ENCODE measurements around the gene PDXK.

PDXK gene

DNA sequence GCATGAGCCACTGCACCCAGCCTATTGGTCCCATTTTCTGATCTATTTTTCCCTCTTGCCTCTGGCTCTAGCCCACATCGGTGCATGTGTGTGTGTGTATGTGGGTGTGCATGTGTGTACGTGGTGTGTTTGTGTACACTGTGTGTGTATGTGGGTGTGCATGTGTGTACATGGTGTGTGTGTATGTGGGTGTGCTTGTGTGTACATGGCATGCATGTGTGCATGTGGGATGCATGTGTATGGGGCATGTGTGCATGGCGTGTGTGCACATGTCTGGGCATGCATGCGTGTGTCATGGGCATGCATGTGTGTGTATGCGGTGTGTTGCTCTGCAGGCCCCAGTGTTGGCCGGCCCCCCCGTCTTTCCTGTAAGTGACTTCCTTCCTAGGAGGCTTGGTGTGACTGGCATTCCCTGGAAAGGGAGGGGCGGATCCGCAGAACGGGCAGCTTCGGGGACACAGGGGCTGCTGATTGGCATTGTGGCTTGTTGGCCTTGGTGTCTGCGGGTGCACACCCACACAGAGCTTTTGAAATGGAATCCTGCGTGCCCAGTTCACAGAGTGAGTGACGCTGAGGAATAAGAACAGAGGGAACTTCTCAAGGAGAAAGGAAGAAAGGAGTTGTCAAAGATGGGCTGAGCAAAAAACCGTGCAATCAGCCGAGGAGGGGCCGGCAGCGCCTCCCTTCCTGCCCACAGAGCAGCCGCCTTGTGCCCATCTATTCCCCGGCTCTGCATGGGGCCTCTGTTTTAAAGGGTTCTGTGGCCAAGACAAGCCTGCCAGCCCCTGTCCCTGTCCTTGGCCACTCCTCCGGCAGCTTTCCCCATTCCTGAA is 8.0 kb downstream of the PDXK start:
- DNase-seq: no peak

DNA sequence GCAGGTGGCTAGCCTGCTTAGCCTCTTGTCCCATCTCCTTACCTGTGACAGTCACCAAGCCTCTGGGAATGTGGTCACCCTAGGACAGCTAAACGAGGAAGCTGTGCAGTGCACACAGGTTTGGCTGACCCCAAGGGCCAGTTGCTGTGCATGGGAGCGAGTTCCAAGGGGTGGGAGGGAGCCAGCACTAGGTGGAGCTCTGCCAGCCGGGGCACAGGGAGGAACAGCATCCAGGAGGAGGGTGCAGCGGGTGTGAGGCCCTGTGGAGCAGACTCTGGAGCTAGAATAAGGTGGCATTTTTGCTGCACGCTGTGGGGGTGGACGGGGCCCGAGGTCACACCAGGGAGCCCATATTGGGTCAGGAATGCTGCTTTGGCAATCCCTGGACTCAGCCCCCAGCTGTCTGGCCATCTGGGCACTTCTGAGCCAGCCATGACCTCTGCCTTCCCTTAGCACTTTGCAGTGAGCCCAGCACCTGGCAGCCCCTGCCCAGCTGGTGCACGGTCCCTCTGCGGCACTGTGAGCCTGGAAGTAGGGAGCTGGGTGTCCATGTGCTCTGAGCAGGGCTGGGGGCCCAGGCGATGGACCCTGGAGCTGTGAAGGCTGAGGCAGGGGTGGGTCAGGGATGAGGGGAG is 8.7 kb downstream of the PDXK start:
- peak; percentile 21 for DNase-seq

DNA sequence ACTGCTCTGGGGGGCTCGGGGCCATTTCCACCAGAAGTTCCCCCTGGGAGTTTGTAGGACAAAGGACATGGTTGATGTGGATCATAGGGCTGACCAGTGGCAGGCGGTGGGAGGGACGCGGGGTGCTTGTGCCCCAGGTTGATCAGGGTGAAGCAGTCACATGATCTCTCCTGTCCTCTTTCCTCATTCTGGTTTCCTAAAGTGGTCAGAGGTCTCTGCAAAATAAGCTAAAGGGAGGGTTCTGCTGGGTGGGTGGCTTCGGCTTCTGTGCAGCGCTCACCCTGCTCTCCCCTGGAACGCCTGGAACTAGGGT is 9.2 kb downstream of the PDXK start:
- DNase-seq: no peak

DNA sequence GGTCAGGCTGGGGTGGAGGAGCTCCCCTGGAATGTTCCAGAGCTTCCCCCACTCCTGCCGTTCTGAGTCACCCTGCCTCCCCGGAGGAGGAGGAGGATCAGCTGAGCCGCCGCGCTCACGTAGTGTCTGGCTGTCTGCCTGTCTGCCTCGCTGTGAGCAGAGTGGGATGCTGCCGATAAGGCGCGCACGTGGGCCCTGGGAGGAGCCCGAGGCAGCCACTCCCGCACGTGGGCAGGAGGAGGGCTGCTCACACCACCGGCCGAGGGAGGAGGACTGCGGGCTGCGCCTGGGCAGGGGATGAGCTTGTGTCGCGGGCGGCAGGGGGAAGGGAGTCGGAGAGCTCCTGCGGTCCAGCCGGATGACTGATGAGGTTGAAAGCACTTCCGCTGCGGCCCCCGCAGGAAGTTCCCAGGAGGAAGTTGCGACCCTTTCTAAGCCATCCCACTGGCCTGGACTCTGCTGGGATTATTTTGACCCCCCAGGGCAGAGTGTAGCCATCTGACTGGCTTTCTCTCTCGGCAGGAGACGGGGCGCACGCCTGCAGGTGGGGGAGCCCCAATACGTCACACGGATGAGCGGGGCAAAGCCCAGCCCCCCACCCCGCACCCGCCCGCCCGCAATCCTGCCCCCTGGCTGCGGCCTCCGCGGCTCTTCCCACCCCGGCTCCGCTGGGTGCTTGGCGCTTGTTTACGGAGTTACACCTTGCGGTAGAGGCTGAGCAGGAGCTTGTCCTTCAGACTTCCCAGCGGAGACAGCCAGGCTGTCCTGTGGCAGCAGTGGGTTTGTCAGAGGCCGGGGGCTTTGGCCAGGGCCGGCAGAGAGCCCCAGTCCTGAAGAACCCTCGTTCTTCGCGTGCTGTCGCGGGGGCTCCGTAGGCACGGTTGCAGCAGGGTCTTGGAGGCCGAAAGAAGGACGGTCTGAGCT is 9.8 kb downstream of the PDXK start:
- DNase-seq: peak; percentile 79

DNA sequence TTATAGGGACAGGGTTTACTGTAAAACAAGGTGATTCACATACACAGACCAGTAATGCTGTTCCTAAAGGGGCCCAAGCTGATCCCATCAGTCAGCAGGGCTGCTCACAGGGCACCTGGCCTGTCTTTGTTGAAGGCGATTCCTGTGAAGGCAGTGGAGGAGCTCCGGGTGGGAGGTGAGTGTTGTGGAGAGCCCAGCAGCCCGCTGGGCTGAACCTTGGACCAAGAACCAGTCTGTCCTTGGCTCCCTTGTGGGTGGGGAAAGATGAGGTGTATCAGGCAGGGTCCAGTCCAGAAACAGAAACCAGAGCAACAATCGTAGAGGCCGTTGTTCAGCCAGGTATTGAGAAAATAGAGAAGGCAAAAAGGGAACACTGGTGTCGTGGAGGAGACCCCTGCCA is 12.5 kb downstream of the PDXK start:
- no peak for DNase-seq

DNA sequence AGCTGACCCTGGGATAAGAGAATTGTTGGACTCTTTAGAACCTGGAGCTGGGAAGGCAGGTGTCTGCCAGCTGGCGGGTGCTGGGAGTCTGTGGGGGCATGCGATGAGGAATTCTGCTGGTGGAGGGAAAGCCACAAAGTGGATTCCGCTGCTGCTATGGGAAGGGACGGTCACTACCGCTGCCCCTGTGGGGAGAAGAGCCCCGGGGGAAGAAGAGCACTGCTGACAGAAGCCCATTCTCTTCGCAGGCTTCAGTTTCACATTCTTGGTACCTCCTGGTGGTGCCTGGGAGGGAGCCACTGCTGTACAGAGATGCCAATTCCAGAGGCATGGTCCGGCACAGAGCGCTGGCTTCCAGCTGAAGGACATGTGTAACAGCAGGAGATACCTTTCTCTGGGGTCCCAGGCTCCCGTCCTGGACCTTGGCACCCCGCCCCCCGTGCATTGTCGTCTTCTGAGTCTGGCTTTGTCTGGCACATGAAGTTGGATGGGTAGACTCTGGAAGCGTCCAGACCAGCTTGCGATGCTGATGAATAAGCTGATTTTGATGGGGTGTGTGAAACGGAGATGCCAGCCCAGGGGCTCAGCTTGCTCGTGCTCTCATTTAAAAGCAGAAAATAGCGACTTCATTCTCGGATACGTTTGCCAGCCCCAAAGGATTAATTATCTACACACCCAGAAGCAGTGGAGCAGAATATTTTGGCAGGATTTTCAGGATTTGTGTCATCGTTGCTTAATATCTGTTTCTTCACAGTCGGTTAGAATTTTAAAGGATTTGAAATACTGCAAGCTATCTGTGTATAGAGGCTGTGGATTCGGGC is 13.2 kb downstream of the PDXK start:
- DNase-seq: peak; percentile 50

DNA sequence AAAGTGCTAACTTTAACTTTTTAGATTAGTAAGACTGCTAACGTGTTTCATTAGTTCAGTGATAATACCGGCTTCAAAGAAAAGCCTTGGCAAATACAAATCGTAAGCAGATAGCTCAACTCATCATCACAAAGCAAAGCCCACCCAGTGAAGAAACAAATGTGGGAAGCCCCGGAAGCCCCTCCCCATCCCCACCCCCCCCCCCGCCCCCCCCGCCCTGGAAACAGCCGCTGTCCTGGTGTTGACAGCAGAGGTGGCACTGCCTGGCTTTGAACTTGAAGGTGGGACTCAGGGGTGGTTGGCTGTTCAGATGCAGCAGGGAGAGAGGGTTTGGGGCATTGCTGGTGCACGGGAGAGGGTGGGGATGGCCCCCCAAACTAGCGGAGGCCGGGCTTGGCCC is 14.1 kb downstream of the PDXK start:
- no peak for DNase-seq

DNA sequence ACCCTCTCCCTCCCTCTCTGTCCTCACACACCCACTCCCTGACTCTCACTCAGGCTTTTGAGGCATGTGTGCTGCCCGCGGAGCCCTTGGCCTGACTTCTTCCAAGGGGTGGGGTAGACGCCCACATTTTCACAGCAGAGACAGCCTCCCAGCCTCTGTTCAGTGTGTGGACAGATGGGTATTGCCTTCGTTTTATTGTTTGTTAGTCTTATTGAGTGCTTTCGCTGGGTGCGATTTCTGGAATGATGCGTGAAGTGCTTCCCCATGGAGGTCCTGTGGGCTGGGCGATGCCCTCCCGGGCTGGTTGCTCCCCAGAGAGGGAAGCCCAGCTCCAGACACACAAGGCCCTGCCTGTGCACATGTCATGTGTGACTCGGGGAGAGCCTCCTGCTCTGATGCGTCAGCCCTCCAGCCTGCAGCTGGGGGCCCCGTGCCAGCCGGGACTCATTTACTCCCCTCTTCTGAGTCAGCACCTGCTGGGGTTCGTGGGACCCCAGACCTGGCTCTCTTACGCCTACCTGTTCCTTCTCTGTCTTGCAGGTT is 14.7 kb downstream of the PDXK start:
- DNase-seq: no peak

DNA sequence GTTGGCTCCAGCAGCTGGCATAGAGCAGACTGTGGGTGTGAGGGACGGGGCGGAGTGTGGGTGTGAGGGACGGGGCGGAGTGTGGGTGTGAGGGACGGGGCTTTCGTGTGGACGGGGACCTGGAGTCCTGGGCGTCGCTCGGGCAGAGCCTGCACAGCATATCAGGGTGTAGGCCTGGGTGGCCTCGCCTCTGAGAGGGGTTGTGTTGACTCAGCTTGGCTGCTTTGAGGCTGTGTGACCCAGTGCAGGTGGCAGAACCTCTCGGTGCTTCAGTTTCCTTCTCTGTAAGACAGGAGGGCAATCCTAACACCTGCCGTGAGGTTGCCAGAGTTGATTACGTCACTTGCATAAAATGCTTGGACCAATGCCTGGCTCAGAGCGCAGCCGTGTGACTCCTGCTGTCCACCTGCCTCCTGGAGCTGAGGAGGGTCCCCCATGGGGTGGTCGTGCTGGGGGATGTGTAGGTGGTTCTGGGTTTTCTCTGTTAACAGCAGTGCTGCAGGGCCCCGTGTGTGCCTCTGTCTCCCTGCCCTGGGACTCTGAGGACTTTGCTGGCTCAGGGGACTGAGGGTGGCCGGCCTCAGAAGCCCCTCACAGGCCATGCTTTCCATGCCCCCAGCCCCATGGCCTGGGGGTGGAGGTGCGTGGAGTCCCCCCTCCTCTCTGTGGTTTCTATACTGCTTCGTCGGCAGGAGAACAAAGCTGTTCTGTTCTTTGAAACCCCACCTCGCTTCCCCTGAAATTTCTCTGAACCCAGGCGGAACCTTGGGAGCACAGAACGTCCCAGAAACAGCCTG is 15.4 kb downstream of the PDXK start:
- DNase-seq: no peak

DNA sequence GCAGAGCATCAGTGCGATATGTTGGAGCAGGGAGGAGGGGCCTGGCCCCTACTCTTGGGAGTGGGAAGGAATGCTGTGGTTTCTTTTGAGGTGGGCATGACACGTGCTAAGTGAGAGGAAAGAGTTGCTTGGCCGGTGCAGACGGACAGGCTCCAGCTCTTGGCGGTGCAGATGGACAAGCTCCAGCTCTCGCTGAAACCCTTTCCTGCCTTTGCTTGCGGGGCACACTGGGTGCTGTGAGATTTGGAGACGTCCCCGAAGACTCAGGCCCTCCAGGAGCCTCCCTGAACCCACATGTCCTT is 15.9 kb downstream of the PDXK start:
- DNase-seq: no peak

DNA sequence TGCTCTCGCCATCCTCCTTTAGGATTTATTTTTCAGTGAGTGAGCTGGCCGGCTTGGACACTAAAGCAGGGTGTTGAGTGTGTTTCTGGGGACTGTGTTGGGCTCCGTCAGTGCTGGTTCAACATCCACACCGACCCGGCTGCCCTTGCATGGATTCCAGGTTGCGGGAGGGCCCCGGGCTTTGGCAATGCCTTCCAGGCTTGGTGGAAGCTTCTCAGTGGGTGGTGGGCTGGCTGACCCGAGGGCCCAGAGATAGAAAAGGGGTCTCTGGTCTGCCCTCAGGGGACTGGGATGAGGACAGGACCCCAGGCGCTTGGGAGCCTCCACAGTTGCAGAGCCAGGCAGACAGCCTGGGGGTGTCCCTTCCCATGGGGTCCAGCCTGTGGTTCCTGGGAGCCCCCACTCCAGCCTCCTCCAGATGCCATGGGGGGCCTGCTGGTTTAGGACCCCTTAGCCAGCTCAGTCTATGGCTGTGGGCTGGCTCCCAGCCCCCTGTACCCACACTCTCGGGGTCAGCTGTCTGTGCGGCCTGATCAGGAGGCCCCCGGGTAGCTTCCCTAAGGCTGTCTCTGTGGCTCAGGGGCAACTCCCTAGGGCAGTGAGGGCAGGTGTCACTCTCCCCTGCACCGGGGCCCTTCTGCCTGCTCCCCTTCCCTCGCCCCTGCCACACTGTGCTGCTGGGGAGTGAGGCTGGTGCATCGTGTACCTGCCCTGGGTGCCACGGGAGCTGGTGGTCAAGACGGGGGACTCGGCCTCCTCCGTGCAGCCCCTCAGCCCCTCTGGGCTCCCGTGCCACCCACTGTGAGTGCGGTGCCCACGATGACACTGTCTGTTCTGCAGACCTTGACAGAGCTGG is 16.5 kb downstream of the PDXK start:
- no peak for DNase-seq

DNA sequence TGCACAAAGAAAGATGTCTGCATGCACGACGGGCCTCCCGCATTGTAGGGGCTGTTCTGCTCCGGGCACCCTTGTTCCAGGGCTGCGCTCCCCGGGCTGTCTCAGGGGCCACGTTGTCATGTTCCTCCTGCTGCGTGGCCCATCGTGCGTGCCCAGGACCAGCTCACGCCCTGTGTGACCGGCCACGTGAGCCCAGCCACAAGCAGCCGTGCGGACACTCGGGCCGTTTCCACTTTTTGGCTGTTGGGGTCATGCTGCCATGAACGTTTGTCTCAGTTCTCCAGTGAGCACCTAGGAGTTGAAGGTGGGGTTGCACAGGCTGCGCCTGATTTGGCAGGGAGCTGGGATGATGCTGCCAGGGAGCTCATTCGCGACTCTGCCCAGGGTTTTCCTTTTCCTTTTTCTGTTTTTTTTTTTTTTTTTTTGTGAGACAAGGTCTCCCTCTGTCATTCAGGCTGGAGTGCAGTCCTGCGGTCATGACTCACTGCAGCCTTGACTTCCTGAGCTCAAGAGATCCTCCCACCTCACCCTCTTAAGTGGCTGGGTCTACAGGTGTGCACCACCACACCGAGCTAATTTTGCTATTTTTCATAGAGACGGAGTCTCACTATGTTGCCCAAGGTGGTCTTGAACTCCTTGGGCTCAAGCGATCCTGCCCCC is 17.4 kb downstream of the PDXK start:
- no peak for DNase-seq

DNA sequence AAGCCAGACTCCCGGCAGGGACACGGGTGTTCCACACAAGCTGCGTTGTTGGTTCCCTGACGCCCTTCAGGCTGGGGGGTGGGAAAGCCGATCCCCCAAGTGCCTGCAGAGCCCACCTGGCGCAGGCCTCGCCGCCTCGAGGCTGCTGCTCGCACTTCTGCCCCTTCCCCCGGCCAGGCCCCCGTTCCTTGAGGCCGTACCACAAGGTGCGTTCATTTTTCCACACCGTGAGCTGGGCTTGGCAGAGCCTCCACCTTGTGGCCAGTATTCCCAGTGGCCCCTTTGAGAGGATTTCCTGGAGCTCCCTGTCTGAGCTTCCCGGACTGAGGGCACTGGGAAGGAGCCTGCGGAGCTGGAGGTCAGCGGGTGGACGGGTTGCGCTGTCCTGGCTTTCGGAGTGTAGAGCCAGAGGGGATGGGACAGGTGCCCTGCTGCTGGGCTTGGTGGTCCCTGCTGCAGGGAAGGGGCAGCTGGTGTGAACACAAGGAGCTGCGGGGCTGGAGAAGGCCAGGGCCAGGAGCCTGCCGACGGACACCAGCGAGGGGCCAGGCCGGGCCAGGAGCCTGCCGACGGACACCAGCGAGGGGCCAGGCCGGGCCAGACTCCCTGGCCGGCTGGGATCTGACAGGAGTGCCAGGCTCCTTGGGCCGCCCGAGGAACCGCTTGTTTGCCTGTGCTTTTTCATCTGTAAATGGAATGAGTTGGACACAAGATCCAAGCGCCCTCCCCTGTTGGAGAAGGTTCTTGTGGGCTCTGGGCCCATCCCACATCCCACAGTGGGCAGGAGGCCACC is 18.4 kb downstream of the PDXK start:
- DNase-seq: no peak

DNA sequence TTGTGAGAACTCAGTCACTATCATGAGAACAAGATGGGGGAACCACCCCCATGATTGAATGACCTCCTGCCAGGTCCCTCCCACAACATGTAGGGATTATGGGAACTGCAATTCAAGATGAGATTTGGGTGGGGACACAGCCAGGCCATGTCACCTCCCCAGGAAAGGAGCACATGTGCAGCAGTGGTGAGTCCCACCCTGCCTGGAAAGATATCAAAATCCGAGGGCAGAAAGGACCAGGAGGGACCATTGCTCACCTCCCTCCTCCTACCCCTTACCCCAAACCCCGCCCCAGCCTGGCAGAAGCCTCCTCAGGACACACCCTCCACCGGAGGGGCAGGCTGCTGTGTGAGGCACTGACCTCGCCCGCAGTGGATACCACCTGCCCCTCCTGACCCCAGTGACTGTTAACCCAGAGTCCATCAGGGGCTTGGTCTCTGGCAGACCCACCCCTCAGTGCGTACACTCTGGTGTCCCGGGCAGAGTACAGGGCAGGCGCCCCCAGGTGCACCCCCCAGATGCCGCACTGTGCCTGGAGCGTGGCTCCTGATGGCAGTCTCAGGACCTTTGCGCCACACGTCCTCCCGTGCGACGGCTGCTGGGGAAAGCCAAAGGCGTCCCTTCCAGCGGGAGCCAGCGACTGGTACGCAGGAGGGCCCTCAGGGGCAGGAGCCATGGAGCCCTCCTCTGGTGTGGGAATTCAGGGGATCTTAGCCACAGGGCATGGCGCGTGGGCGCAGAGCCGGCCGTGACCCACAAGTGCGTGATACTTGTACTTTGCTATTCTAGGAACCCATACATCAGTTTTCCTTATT is 20.9 kb downstream of the PDXK start:
- no peak for DNase-seq

DNA sequence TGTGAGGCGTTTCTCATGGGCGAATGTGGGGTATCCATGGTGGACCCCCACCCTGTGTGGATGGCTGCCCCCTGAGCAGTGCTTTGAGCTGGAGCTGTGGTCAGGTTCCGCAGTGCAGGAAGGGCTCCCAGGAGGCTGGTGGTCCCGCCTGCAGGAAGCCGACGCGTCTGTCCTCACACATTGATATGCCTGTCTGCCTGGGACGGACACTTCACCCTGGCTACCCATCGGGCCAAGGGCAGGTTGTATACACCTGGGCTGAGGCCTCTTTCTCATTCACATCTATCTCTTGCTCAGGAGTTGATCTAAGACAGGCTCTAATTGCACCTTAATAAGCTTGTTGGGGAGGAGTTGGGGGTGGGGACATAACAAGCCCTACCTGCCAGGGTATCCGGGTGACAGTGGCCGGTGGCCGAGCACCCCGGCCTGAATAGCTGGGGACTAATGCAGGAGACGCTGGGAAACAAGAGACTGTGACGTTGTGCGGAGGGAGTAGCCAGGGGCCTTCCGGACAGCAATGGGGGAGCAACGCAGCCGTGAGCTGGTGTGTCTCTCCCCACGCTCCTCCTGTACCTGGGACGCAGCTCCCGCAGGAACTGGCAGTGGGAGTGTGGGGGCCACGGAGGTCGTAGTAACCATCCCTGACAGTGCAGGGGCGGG is 21.7 kb downstream of the PDXK start:
- peak; percentile 61 for DNase-seq

DNA sequence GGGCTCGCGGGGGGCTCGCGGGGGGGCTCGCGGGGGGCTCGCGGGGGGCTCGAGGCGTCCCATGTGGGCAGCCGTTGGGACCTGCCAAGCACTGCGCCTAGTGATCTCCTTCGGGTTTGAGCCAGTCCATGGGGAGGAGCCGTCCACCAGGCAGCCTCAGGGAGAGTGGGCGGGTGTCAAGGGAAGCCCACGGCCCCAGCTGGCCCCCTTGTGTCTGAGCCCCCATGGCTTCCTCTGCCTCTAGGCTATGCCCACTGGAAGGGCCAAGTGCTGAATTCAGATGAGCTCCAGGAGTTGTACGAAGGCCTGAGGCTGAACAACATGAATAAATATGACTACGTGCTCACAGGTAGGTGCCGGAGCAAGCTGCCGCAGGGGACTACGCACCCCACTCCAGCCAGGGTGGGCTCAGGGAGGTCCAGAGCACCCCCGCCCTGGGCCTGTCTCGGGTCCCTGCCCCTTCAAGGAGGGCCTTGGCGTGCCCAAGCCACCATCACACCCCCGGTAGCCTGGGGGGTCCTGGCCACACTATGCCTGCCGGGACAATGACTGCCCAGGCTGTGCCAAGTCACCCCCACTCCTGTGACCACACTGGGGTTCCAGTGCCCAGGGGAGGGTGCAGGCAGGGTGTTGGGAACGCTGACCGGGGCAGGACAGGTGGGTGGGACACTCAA is 22.6 kb downstream of the PDXK start:
- DNase-seq: no peak

DNA sequence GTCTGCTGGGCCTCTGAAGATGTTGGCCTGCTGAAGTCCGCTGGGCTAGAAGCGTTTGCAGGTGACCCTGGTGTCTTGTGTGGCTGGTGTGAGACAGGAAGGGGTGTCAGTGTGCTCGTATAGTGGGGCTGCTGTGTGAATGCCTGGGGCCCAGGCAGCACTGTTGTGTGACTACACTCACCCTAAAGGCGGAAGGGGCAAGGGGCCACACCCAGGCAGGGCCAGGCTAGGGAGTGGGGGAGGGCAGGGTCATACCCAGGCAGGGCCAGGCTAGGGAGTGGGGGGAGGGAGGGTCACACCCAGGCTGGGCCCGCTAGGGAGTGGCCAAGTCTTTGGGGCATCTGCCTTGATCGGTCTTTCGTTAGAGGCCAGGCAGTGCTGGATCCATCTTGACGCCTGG is 25.0 kb downstream of the PDXK start:
- no peak for DNase-seq
